Caco-2 (cell line): ENCODE results near the gene MOB3B. TPM values are rescaled to one million over a fixed set of nuclear protein-coding genes. Genes with fewer than 3 reads are reported as not detected.

Experiments used
- BruUV-seq: library from RNA; stranded (reverse); fragments of 400-500 nt; replicated peaks from 2 replicates; lab custom pipeline; 2021; lab: Mats Ljungman, UMichigan
- CTCF ChIA-PET: fragments of 300-600 bp; sonication (Branson Sonifier 250); formaldehyde crosslinking; loops from one replicate; lab custom pipeline; 2022; ENCODE audit warnings: antibody characterized with exemption; lab: Charles Lee
- POLR2A ChIA-PET: fragments of 300-600 bp; sonication (Branson Sonifier 250); formaldehyde crosslinking; loops from one replicate; lab custom pipeline; 2022; ENCODE audit warnings: antibody characterized with exemption; lab: Charles Lee
- DNase-seq, 2 experiments: peaks; one replicate each; pipeline versions ENCODE4 v3.0.0 to v3.0.0-alpha.2; 2020 to 2022
- H3K27me3 ChIP-seq: replicated peaks from 2 replicates; pipeline ENCODE4 v1.6.0; 2011; ENCODE audit warnings: low read length; ENCODE audit not compliant: control insufficient read depth, insufficient read depth
- H3K36me3 ChIP-seq: 2 replicates; pipeline ENCODE4 v1.5.1; 2011; ENCODE audit warnings: low read length; ENCODE audit not compliant: control insufficient read depth, insufficient read depth
- H3K4me1 ChIP-seq: fragments of 250-450 bp; sonication (Bioruptor Pico); 2 replicates; pipeline ENCODE4 v1.5.1; 2020; ENCODE audit warnings: mild to moderate bottlenecking
- H3K4me3 ChIP-seq: 2 replicates; pipeline ENCODE4 v1.5.1; 2011; ENCODE audit warnings: low read depth, mild to moderate bottlenecking, control low read depth, low read length
- H3K9me3 ChIP-seq: fragments of 250-450 bp; sonication (Bioruptor Pico); 2 replicates; pipeline ENCODE4 v1.5.1; 2020; ENCODE audit warnings: mild to moderate bottlenecking, moderate library complexity
- H3K27ac Mint-ChIP-seq: one replicate; pipeline ENCODE4 v1.8.0; 2022; ENCODE audit warnings: mixed read lengths; ENCODE audit not compliant: unreplicated experiment
- H3K27me3 Mint-ChIP-seq: one replicate; pipeline ENCODE4 v1.8.0; 2022; ENCODE audit warnings: mixed read lengths; ENCODE audit not compliant: insufficient read depth, unreplicated experiment
- H3K36me3 Mint-ChIP-seq: one replicate; pipeline ENCODE4 v1.8.0; 2022; ENCODE audit warnings: mild to moderate bottlenecking, mixed read lengths; ENCODE audit not compliant: insufficient read depth, unreplicated experiment
- H3K4me1 Mint-ChIP-seq: one replicate; pipeline ENCODE4 v1.8.0; 2022; ENCODE audit warnings: low read depth, mixed read lengths; ENCODE audit not compliant: unreplicated experiment
- H3K4me3 Mint-ChIP-seq: one replicate; pipeline ENCODE4 v1.8.0; 2022; ENCODE audit warnings: mild to moderate bottlenecking, moderate library complexity, mixed read lengths; ENCODE audit not compliant: unreplicated experiment
- H3K9me3 Mint-ChIP-seq: one replicate; pipeline ENCODE4 v1.8.0; 2022; ENCODE audit warnings: mixed read lengths; ENCODE audit not compliant: unreplicated experiment
- intact Hi-C: fragments of 100-400 bp; cut with micrococcal nuclease; formaldehyde crosslinking; loops from one replicate; pipeline ENCODE4 v1.10.0; 2022; ENCODE audit not compliant: unreplicated experiment
- total RNA-seq: library from RNA; stranded (reverse); gene quantifications from 2 replicates; pipeline ENCODE4 v1.2.3, GENCODE V29; 2022
- TF ChIP-seq, protein P1 (sequence below), 2 experiments: fragments of 200-600 bp in 1 of 2; IDR thresholded peaks; 1 replicate in 1 of 2; 2 replicates in 1 of 2; pipeline versions ENCODE4 v1.5.1 to v1.8.0; 2011 to 2022; ENCODE audit warnings: antibody characterized with exemption in 1 of 2, control low read depth in 1 of 2, inconsistent platforms in 1 of 2, low read depth in 1 of 2, low read length in 1 of 2, mild to moderate bottlenecking in 1 of 2, moderate library complexity in 1 of 2; ENCODE audit not compliant: insufficient read depth in 1 of 2, severe bottlenecking in 1 of 2, unreplicated experiment in 1 of 2

MOB3B gene
- total RNA-seq, 1 experiment from 2014 or later: 5.3 TPM

DNA sequence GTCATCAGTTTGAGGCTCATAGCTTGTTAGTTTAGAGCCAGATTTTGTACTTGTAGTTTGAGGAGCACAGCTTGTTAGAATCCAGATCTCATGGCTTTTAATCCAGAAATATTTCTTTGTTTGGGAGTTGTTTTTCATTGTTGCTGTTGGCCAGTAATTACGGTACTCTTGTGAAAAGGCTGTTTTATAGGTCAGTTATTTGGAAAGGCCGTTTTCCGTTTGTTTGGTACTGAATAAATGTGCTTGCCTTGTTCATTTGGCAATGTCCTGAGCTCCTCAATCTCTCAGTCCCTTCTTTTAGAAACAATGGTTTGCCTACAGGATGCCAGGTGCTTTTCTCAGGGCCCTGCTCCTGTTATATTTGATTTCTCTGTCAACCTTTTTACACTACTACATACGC is 4.5 kb upstream of the MOB3B start:
- CTCF ChIA-PET: no interaction called here
- Histone ChIP-seq H3K36me3 (no peaks in the 10 kb centered on the region), H3K4me1 (no peaks in the 10 kb centered on the region), H3K9me3 (no peaks in the 10 kb centered on the region), H3K4me3 (no peak overlapping the region), H3K27me3 (no peaks in the 10 kb centered on the region)
- no peak overlapping the region for H3K4me3 Mint-ChIP-seq
- no peak overlapping the region for H3K27ac Mint-ChIP-seq
- H3K4me1 Mint-ChIP-seq: no peaks in the 10 kb centered on the region
- POLR2A ChIA-PET: no interaction called here
- H3K9me3 Mint-ChIP-seq: no peaks in the 10 kb centered on the region
- intact Hi-C loops: no loop called here
- no peaks in the 10 kb centered on the region for H3K27me3 Mint-ChIP-seq
- no peak for DNase-seq
- TF ChIP-seq, protein P1, sequence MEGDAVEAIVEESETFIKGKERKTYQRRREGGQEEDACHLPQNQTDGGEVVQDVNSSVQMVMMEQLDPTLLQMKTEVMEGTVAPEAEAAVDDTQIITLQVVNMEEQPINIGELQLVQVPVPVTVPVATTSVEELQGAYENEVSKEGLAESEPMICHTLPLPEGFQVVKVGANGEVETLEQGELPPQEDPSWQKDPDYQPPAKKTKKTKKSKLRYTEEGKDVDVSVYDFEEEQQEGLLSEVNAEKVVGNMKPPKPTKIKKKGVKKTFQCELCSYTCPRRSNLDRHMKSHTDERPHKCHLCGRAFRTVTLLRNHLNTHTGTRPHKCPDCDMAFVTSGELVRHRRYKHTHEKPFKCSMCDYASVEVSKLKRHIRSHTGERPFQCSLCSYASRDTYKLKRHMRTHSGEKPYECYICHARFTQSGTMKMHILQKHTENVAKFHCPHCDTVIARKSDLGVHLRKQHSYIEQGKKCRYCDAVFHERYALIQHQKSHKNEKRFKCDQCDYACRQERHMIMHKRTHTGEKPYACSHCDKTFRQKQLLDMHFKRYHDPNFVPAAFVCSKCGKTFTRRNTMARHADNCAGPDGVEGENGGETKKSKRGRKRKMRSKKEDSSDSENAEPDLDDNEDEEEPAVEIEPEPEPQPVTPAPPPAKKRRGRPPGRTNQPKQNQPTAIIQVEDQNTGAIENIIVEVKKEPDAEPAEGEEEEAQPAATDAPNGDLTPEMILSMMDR (IDR thresholded peaks at IDR 0.05; ENCODE audit: insufficient read depth in 1 of 2, low read depth in 1 of 2, low read length in 1 of 2, severe bottlenecking in 1 of 2, unreplicated experiment in 1 of 2): no peak
- BruUV-seq: no TSS peak
- no peaks in the 10 kb centered on the region for H3K36me3 Mint-ChIP-seq

DNA sequence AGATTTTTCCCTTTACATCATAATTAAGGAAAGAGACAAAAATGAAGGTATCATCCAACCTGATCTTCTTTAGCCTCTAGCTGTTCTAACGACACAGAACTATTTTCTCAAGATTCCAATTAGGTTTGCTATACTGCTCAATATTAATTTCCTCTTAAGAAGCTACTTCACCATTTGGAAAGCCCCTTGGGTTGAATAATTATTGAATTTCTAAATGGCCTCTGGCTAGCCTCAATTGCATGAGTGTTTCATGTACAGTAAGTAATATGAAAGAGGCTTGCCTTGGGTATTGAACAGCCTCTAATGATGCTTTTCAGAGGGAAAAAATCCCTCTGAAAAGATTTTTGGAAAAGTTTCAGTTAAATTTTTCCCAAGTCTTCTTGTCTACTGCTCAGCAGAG is 3.7 kb upstream of the MOB3B start:
- CTCF ChIA-PET: no interaction called here
- no peak overlapping the region for H3K4me3 ChIP-seq
- DNase-seq: no peak
- Mint-ChIP-seq H3K9me3 (no peaks in the 10 kb centered on the region), H3K4me1 (no peaks in the 10 kb centered on the region), H3K27ac (no peak overlapping the region), H3K36me3 (no peaks in the 10 kb centered on the region), H3K4me3 (no peak overlapping the region), H3K27me3 (no peaks in the 10 kb centered on the region)
- no peaks in the 10 kb centered on the region for H3K9me3 ChIP-seq
- TF ChIP-seq, protein P1 (IDR thresholded peaks at IDR 0.05; ENCODE audit: insufficient read depth in 1 of 2, low read depth in 1 of 2, low read length in 1 of 2, severe bottlenecking in 1 of 2, unreplicated experiment in 1 of 2): no peak
- no TSS peak for BruUV-seq
- intact Hi-C loops: no loop called here
- POLR2A ChIA-PET: no interaction called here
- no peaks in the 10 kb centered on the region for H3K4me1 ChIP-seq
- no peaks in the 10 kb centered on the region for H3K27me3 ChIP-seq
- H3K36me3 ChIP-seq: no peaks in the 10 kb centered on the region

DNA sequence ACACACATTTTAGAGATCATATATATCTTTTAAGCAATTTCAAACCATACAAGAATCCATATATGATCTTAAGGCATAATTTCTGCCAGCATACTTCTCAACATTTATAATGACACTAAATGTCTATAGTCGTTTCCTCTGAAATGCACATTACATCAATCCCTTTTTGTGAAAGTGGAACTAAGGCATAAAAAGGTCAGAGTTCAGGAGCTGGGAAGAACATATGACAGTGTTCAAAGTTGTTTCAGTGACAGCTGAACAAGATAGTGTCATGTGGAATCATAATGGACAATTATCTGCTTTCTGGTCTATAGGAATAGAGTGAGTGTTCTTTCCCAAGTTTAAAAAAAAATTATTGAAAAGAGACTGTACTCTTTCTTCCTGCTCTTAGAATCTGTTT is 2.4 kb upstream of the MOB3B start:
- no peak for DNase-seq
- H3K9me3 ChIP-seq: no peaks in the 10 kb centered on the region
- no peak overlapping the region for H3K4me3 ChIP-seq
- intact Hi-C loops: no loop called here
- no peaks in the 10 kb centered on the region for H3K4me1 ChIP-seq
- CTCF ChIA-PET: no interaction called here
- Mint-ChIP-seq H3K4me3 (no peak overlapping the region), H3K27me3 (no peaks in the 10 kb centered on the region), H3K4me1 (no peaks in the 10 kb centered on the region), H3K27ac (no peak overlapping the region), H3K9me3 (no peaks in the 10 kb centered on the region), H3K36me3 (no peaks in the 10 kb centered on the region)
- H3K36me3 ChIP-seq: no peaks in the 10 kb centered on the region
- no peaks in the 10 kb centered on the region for H3K27me3 ChIP-seq
- TF ChIP-seq, protein P1 (IDR thresholded peaks at IDR 0.05; ENCODE audit: insufficient read depth in 1 of 2, low read depth in 1 of 2, low read length in 1 of 2, severe bottlenecking in 1 of 2, unreplicated experiment in 1 of 2): no peak
- POLR2A ChIA-PET: no interaction called here
- BruUV-seq: no TSS peak
